SU-DHL-6 (cell line): ENCODE data around the gene RASD1.

ENCODE experiments used
- EZH2phosphoT487 ChIP-seq: fragments of 200-600 bp; sonication (generic), shearing (Covaris generic); conservative IDR thresholded peaks from 2 replicates; pipeline ENCODE4 v1.6.1; 2018; ENCODE audit warnings: mild to moderate bottlenecking, antibody characterized with exemption, low read length, moderate library complexity, mixed read lengths
- TF ChIP-seq, protein P1 (sequence below): fragments of 200-600 bp; sonication (generic); IDR thresholded peaks from one replicate; pipeline ENCODE4 v1.5.1; 2017; ENCODE audit warnings: antibody characterized with exemption, mild to moderate bottlenecking, low read length, moderate library complexity; ENCODE audit not compliant: insufficient read depth, poor library complexity, severe bottlenecking

DNA sequence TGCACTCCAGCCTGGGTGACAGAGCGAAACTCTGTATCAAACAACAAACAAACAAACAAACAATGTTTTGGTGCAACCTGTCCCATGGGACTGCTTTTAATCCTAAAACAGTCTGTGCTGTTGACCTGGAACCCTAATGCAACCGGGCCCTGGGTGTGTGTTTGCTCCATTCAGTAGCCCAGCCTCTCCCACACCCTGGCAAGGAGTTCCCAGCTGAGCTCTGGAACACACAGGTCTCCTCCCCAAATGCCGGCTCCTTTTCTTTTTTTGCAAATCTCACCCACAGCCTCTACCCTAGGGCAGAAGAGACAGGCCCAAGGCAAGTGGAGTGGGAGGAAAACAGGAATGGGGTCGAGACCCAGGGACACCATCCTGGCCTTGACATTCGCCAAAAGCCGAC is 29.8 kb upstream of the RASD1 start:
- TF ChIP-seq, protein P1, sequence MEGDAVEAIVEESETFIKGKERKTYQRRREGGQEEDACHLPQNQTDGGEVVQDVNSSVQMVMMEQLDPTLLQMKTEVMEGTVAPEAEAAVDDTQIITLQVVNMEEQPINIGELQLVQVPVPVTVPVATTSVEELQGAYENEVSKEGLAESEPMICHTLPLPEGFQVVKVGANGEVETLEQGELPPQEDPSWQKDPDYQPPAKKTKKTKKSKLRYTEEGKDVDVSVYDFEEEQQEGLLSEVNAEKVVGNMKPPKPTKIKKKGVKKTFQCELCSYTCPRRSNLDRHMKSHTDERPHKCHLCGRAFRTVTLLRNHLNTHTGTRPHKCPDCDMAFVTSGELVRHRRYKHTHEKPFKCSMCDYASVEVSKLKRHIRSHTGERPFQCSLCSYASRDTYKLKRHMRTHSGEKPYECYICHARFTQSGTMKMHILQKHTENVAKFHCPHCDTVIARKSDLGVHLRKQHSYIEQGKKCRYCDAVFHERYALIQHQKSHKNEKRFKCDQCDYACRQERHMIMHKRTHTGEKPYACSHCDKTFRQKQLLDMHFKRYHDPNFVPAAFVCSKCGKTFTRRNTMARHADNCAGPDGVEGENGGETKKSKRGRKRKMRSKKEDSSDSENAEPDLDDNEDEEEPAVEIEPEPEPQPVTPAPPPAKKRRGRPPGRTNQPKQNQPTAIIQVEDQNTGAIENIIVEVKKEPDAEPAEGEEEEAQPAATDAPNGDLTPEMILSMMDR, result no peak
- no peak for TF ChIP-seq EZH2phosphoT487
